GM06990 (cell line): Measurements from ENCODE around the gene SIL1.

Experiments used
- DNase-seq: peaks from one replicate; pipeline ENCODE4 v3.0.0-alpha.2; 2011; ENCODE audit not compliant: insufficient read length; ENCODE audit errors: extremely low read depth
- H3K27me3 ChIP-seq: replicated peaks from 2 replicates; pipeline ENCODE4 v1.6.0; 2011; ENCODE audit warnings: low read length; ENCODE audit not compliant: control insufficient read depth, insufficient read depth
- H3K36me3 ChIP-seq: 2 replicates; pipeline ENCODE4 v1.5.1; 2011; ENCODE audit warnings: low read length; ENCODE audit not compliant: control insufficient read depth, insufficient read depth
- H3K4me3 ChIP-seq: replicated peaks from 2 replicates; pipeline ENCODE4 v1.5.1; 2011; ENCODE audit warnings: low read depth, mild to moderate bottlenecking, control low read depth, low read length
- CTCF ChIP-seq: IDR thresholded peaks from 2 replicates; pipeline ENCODE4 v1.5.1; 2011; ENCODE audit warnings: low read length, control low read depth, mild to moderate bottlenecking, inconsistent platforms; ENCODE audit not compliant: insufficient read depth, poor library complexity, severe bottlenecking

SIL1 gene

GRCh38 chr5:139210585-139210984 lies 12.4 kb upstream of the SIL1 start:
- no peak overlapping the region for H3K4me3 ChIP-seq
- TF ChIP-seq CTCF, result no peak
- H3K27me3 ChIP-seq, result no peaks in the 10 kb centered on the region
- no peak for DNase-seq
- H3K36me3 ChIP-seq, result no peaks in the 10 kb centered on the region

GRCh38 chr5:139207297-139208000 lies 9.3 kb upstream of the SIL1 start:
- Histone ChIP-seq H3K36me3 (no peaks in the 10 kb centered on the region), H3K4me3 (no peak overlapping the region), H3K27me3 (no peaks in the 10 kb centered on the region)
- TF ChIP-seq CTCF, result no peak
- no peak for DNase-seq

- Histone ChIP-seq H3K36me3 (no peaks in the 10 kb centered on the region), H3K27me3 (no peaks in the 10 kb centered on the region), H3K4me3 (no peak overlapping the region)
- TF ChIP-seq CTCF, result no peak
- DNase-seq, result no peak
Measured at GRCh38 chr5:139205586-139205985, 7.4 kb upstream of the SIL1 start.

- Histone ChIP-seq H3K36me3 (no peaks in the 10 kb centered on the region), H3K4me3 (no peak overlapping the region), H3K27me3 (no peaks in the 10 kb centered on the region)
- DNase-seq, result no peak
- no peak for TF ChIP-seq CTCF
Measured at GRCh38 chr5:139205124-139205523, 7.0 kb upstream of the SIL1 start.

GRCh38 chr5:139204196-139204595 lies 6.0 kb upstream of the SIL1 start:
- no peaks in the 10 kb centered on the region for H3K27me3 ChIP-seq
- no peak overlapping the region for H3K4me3 ChIP-seq
- no peak for TF ChIP-seq CTCF
- H3K36me3 ChIP-seq, result no peaks in the 10 kb centered on the region
- no peak for DNase-seq

GRCh38 chr5:139199321-139199720 lies 1.2 kb upstream of the SIL1 start:
- no peak for DNase-seq
- Histone ChIP-seq H3K36me3 (no peaks in the 10 kb centered on the region), H3K27me3 (no peaks in the 10 kb centered on the region), H3K4me3 (no peak overlapping the region)
- no peak for TF ChIP-seq CTCF
